DMS79 treated with DMSO at 0.1 percent for 48 hours (cell line): ENCODE results near the gene HADHA.
"Not testable (repeated sequence)": the region's sequence is repeated elsewhere in the genome, so short reads cannot be mapped to it uniquely, and the experiment has no call there.

Source experiments
- DNase-seq: peaks from one replicate; lab custom pipeline; 2025; lab: John Stamatoyannopoulos, UW

HADHA gene

GRCh38 chr2:26174691-26175465 is 69.6 kb downstream of the HADHA start:
- DNase-seq, result no peak

DNA sequence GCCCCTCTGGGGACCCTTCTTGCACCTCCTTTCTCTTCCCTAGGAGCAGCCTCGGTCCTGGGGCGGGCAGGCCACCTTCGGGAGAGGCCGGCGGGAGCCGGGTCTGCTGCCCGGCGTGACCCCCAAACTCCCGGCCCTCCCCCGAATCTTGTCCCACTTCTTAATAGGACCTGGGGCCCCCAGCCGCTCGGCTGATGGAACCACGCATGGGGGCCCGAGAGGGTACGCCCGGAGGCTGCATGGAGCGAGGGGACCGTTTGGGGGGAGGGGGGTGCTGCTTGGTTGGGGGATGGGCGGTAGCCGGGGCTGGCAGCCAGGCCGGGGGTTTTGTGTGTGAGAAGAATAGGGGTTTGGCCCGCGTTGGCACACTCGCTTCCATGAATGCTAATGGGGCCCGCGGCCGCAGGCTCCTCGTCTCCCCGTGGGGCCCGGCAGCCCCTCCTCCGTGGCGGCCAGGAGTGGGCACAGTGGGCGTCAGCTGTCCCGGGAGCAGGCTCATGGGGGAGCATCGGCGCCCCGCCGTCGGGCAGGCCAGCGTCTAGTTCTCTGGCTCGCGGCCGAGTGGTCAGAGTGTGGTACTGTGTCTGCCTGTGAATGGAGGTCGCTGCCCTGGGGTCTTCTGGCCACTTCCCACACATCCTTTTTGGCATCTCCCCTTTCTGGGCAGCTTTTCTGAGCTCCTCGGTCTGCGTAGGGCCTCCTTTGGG is 70.5 kb downstream of the HADHA start:
- no peak for DNase-seq

DNA sequence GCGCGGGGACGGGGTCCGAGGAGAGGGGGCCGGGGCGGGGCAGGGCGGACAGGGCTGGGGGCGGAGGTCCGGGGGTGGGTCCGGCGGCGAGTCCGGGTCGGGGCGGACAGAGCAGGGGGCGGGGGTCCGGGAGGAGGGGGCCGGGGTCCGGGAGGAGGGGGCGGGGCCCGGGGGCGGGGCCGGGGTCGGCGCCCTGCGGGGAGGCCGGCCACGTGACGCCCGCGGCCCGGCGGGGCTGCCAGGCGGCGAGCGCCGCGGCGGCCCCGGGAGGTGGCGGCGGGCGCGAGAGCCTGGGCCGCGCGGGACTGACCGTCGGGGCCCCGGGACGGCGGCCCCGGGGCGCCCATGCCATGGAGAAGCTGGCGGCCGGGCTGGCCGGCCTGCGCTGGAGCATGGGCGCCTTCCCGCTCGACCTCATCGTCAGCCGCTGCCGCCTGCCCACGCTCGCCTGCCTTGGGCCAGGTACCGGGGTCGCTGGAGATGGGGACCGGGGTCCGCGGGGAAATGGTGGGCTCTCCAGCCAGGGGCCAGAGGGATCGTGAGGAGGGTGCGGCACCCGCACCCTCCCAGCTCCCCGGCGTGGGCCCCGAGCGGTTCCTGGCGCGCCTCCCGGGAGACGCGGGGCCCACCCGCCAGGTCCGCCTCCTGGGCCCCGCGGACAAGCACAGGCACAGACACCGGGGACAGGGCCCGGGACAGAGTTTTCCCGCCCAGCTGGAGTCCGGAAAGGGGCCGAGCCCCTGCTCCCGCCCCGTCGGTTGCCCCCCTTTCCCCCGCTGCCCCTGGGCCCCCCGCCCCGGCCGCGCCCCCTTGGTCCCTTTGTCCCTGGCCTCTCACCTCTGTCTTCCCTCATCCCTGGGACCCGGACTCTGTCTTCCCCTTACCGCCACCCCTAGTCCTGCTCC is 71.3 kb downstream of the HADHA start, which contains the start of gene GAREM2:
Gene GAREM2 (plus strand): TSS at position 218 of the 905 bp plus-strand sequence. CDS start 133 bp downstream, at position 351.
- no peak for DNase-seq

DNA sequence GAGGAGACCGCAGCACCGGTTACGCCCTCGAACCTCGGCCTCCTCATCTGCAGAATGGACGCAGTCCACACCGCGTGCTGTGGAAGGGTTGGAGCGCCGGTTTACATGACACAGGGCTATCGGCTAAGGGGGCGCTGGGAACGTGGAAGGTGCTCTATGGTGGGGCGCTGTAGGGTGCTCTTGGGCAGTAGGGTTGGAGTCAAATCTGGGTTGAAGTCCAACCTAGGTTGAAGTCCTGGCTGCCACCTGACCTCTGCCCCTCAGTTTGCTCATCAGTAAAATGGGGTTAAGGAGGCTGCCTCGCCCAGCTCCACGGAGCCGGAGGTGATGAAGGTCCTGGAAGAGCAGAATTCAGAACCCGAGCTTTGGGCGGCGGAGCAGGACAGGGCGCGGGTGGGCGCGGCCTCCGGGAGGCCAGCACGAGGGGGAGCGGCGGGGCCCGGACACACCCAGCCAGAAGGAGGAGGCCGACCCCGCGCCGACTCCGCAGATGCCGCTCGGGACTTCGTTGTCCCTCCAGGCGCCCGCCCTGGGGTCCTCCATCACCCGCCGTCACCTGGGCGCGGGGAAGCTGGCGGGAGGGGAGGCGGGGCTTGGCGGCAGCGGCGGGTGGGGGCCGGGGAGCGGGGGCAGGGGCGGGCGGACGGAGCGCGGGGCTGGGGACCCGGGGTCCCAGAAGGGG is 72.1 kb downstream of the HADHA start:
- no peak for DNase-seq

- no peak for DNase-seq
Measured at GRCh38 chr2:26170795-26171194, 73.6 kb downstream of the HADHA start.

DNA sequence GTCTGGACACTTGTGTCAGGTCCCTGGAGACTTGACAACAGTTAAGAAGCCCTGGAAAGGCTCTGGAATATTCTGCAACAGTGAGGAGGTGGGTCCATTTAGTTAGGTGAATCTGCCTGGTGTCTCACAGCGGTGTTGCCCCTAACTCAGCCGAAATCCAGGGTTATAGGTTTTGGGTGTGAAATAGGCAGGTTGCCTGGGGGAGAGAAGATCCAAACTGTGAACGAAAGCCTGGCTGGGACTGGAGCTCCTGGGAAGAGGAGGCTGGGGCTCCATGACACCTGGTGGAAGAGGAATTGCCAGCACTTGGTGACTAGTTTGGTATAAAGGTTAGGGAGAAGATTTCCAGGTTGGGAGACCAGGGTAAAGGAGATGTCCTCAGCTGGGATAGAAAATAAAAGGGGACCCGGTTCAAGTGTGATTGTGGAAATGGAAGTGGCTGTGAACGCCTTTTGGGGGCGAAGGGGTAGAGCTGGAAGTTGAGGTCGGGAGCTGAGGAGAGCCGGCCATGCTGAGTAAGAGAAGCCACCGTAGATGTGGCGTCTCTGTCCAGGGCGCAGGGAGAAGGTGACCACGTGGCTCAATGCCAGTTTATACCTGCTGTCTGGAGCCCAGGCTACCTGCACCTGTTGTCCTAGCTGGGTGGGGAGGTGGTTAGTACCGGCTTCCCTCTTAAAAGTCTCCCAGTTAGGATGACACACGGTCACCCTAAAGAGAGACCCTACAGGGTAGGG is 74.6 kb downstream of the HADHA start:
- no peak for DNase-seq

GRCh38 chr2:26169226-26169625 is 75.2 kb downstream of the HADHA start:
- DNase-seq, result no peak

- no peak for DNase-seq
Measured at GRCh38 chr2:26168785-26169184, 75.6 kb downstream of the HADHA start.

DNA sequence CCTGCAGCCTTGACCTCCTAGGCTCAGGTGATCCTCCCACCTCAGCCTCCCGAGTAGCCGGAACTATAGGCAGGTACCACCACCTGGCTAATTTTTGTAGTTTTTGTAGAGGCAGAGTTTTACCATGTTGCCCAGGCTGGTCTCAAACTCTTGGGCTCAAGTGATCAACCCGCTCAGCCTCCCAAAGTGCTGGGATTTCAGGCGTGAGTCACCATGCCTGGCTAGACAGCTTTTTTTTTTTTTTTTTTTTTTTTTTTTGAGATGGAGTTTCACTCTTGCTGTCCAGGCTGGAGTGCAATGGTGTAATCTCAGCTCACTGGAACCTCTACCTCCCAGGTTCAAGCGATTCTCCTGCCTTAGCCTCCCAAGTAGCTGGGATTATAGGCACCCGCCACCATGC is 77.9 kb downstream of the HADHA start:
- DNase-seq, result not testable (repeated sequence)

DNA sequence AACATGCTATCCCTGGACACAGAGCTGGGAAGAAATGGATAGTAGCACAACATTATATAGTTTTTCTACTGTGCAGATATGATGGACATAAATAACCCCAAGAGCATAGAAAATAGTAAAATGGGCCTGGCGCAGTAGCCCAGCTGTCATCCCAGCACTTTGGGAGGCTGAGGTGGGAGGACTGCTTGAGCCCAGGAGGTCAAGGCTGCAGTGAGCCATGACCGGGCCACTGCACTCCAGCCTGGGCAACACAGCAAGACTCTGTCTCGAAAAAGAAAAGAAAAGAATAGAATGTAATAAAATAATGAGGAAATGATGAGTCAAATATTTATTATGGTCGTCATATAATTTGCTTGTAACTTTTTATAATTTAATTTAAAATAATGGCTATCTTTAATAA is 79.0 kb downstream of the HADHA start:
- no peak for DNase-seq

GRCh38 chr2:26164641-26165211 is 79.7 kb downstream of the HADHA start:
- no peak for DNase-seq

DNA sequence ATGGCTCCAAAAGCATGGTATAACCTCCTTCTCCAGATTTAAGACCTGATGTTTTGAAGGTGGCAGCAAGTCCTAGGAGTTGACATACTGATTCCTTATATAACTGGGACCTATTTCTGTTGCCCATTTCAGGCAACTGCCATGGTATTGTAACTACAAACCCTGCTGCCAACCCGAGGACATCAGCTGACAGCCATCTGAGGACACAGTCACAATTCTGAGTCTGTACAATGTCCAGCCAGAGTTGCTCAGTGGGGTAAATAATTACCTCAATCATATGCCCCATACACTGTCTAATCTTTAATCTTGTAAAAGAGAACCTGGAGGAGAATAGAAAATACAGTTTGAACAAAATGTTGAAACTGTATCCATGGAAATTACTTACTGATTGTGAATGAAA is 80.2 kb downstream of the HADHA start:
- DNase-seq, result no peak

DNA sequence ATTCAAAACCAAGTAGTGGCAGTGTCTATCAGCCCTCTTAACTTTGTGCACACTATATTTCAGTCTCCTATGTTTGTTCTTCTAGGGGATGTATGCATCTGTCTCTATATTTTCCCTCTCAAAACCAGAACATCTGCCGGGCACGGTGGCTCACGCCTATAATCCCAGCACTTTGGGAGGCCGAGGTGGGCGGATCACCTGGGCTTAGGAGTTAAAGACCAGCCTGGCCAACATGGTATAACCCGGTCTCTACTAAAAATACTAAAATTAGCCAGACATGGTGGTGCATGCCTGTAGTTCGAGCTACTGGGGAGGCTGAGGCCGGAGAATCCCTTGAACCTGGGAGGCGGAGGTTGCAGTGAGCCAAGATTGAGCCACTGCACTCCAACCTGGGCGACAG is 81.5 kb downstream of the HADHA start:
- DNase-seq, result no peak

DNA sequence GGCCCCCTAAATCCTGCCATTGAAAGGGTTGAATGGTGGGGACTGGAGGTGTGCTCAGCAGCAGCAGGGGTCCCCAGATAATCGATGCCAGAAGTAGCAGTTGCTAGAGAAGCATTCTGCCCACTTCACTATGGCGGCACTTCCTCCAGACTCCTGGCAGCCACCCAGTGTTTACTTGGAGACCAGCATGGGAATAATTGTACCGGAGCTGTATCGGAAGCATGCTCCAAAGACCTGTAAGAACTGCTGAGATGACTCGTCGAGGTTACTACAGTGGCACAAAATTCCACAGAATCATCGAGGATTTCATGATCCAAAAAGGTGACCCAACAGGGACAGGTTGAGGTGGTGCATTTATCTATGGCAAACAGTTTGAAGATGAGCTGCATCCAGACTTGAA is 82.5 kb downstream of the HADHA start:
- no peak for DNase-seq

- no peak for DNase-seq
Measured at GRCh38 chr2:26157580-26157979, 86.9 kb downstream of the HADHA start.

GRCh38 chr2:26150243-26150642 is 94.2 kb downstream of the HADHA start:
- no peak for DNase-seq

DNA sequence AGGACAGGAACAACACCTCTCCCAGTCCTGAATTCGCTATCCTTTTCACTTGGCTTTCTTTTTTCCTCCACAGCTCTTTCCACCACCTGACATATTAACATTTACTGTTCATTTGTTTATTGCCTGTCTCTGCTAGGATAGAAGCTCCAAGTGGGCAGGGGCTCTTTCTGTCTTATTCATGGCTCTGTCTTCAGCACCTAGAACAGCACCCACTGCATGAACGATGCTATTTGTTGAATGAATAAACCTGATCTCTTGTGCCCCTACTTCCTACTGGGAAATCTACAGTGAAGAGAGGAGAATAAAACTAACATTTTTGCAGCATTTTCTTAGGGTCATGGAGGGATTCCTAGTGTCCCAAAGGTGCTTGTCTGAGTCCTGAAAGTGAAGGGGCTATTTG is 95.9 kb downstream of the HADHA start:
- no peak for DNase-seq

DNA sequence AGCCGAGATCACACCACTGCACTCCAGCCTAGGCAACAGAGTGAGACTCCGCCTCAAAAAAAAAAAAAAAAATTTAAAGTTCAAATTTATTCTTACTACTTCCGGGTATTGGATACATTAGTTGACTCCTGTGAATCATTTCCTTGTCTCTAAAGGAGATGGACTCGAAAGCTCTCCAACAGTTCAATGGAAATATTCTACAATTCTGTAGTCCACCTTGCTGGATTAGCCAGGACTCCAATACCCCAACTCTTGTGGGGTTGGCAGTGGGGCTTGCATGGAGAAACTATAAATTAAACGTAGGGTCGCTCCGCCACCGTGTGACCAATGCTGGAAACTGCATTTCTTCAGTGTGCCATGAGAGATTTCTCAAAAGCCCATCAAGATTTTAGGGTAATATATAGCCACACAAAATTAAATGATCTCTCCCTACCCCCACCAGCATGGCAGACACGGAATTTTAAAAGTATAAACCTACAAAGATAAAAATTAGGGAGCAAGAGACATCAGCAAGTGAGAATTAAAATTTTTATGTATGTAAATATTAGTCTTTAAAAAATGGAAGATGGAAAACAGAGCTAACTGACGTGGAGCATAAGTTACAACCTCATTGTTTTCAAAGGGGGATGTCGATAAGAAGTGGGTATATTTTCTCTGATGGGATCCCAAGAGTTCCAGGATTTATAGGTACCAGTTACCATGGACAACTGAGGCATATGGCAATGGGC is 99.3 kb downstream of the HADHA start:
- peak; percentile 32 for DNase-seq

- peak; percentile 32 for DNase-seq
Measured at GRCh38 chr2:26144031-26144430, 100.4 kb downstream of the HADHA start.

DNA sequence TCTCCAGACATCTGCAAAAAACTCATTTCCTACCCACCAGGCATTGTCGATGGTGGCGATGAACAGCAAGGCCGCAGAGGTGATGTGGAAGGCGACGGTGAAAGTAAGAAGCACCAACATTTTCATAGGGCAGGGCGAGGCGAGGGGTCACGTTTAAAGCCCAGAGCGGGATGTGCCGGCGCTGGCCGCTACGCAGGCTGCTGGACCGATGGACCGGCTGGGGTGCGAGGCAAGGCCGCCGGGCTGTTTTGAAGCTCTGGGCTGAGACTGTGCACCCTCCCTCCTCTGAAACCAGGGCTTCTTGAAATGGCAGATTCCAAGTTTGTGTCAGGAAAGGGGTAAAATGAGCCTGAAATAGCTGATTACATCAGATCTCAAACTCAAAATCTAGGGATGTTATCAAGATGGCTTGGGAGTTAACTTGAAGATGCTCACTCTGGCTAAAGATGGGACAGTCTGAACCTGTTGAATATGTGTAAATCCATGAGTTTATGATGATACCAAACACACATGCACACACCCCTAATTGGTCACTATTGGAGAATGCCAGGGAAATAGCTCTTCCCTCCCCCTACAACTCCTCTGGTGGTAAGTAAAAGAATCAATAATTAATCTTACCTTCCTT is 103.2 kb downstream of the HADHA start:
- no peak for DNase-seq
